Measurements from ENCODE around the gene CHKA.

Gene CHKA

DNA sequence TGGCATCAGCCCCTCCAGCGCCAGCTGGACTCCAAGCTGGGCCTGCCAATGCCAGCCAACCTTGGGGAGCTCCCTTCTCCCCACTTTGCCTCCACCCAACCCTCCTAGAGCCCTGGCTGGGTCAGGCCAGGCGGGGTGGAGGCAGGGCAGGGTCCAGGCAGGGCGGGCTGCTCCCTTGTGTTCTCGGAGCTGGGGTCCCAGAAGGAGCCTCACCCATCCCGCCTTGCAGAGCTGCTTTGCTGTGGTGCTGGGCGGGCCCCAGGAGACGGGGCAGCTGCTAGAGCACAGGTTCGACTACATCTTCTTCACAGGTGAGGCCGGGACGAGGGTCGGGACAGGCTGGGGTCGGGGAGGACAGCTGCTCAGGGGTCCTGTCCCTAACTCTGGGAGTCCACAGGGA is 101.7 kb downstream of the CHKA start:
- TF ChIP-seq, protein P1, sequence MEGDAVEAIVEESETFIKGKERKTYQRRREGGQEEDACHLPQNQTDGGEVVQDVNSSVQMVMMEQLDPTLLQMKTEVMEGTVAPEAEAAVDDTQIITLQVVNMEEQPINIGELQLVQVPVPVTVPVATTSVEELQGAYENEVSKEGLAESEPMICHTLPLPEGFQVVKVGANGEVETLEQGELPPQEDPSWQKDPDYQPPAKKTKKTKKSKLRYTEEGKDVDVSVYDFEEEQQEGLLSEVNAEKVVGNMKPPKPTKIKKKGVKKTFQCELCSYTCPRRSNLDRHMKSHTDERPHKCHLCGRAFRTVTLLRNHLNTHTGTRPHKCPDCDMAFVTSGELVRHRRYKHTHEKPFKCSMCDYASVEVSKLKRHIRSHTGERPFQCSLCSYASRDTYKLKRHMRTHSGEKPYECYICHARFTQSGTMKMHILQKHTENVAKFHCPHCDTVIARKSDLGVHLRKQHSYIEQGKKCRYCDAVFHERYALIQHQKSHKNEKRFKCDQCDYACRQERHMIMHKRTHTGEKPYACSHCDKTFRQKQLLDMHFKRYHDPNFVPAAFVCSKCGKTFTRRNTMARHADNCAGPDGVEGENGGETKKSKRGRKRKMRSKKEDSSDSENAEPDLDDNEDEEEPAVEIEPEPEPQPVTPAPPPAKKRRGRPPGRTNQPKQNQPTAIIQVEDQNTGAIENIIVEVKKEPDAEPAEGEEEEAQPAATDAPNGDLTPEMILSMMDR (IDR thresholded peaks at IDR 0.05; ENCODE audit: low read depth, low read length), result no peak
- DNase-seq (ENCODE audit: extremely low read depth, low read depth), result no peak

- TF ChIP-seq, protein P1 (IDR thresholded peaks at IDR 0.05; ENCODE audit: low read depth, low read length), result no peak
- DNase-seq (ENCODE audit: extremely low read depth, low read depth), result no peak
Observed at GRCh38 chr11:68018730-68019190, 102.4 kb downstream of the CHKA start.

- no peak for DNase-seq (ENCODE audit: extremely low read depth, low read depth)
- TF ChIP-seq, protein P1 (IDR thresholded peaks at IDR 0.05; ENCODE audit: low read depth, low read length), result no peak
Observed at GRCh38 chr11:68017980-68018729, 103.0 kb downstream of the CHKA start.

DNA sequence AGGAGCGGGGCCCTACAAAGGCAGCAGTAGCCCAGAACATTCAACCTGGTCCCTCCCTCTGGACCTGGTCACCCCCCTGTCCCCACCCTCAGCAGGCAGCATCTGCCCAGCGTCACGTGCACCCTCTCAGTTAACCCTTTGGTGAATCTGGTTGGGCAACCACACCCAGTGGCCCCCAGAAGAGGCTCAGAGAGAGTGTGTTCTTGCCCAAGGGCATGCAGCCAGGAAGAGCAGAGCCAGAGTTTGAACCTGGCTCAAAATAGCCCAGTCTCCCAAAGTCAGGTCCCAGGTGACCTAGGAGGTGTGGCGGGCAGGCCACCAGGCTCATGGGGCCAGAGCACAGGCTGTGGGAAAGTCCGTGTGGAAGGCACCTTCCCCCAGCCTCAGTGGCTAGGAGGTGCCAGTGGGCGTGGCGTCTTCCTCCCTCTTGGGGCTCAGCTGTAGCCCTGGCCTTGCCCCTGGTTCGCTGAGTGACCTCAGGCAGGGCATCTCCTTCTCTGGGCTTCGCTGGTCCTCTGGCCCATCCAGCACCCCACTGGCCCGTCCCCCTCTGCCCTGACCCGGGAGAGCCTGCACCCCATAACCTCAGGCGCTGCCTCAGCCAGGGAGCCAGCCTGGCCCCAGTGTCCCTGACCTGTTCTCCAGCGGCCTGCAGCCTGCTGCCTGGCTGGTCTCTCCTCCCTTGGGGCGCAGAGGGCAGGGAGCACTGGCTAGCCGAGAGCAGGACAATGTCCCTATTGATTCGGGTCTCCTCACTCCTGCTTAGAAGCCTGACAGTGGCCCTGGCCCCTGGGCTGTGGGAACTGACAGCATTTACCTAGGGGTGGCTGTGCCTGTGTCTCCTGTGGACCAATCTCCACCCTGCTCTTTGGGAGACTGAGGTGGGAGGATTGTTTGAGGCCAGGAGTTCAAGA is 104.0 kb downstream of the CHKA start:
- TF ChIP-seq, protein P1 (IDR thresholded peaks at IDR 0.05; ENCODE audit: low read depth, low read length), result no peak

DNA sequence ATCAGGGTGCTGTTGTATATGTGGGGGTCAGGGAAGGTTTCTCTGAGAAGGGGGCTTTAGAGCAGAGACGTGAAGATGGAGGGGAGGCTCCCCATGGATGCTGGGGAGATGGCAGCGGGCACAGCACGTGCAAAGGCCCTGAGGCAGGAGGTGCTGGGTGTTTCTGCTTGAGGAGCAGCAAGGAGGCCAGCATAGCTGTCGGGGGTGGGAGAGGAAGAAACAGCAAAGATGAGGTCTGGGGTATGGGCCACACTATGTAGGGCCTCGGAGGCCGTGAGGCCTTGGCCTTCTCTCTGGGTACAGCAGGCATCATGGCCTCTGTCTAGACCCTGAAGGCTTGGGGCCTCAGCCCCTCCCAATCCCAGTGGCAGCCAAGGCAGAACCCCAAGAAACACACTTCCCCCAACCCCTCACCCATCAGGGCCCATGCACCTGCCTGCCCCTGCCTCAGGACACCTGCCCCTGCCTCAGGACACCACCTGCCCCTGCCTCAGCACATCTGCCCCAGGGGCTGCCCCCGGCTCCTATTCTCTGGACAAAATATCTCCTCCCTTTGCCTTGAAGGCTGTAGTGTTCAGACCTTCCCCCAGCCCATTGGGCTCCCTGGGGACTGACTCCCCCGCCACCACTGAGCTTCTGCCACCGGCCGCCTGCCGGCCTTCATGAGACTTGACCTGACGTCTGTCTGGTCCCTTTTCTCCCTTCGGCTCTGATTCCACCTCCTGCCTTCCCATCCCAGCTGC is 104.9 kb downstream of the CHKA start:
- TF ChIP-seq, protein P1 (IDR thresholded peaks at IDR 0.05; ENCODE audit: low read depth, low read length), result no peak
- DNase-seq (ENCODE audit: extremely low read depth, low read depth), result no peak

More for the DNA sequence above, 104.0 kb downstream of the CHKA start:
- DNase-seq (ENCODE audit: extremely low read depth, low read depth), result no peak

DNA sequence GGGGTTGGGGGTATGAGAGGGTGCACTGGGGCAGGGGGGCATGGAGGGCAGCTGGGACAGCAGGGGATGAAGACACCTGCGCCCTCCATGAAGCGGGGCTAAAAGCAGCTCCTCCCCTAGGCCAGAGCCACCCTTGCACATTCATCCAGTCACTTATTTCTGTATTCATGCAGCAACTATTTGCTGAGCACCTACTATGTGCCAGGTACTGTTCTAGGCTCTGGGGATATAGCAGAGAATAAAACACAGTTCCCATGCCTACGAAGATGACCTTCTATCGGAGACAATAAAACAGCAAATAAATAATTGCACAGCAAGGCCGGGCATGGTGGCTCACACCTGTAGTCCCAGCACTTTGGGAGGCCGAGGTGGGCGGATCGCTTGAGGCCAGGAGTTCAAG is 105.7 kb downstream of the CHKA start:
- no peak for DNase-seq (ENCODE audit: extremely low read depth, low read depth)
- TF ChIP-seq, protein P1 (IDR thresholded peaks at IDR 0.05; ENCODE audit: low read depth, low read length), result no peak

Data from AG09319 (cell line).